CD14-positive monocyte (primary cell): ENCODE results near the gene RELL1. TPM values are rescaled to one million over a fixed set of nuclear protein-coding genes. Genes with fewer than 3 reads are reported as not detected.

Experiments used
- DNase-seq, 3 donors: peaks; one replicate each; pipeline ENCODE4 v3.0.0-alpha.2; 2011 to 2022
- H2AFZ ChIP-seq: 2 replicates; pipeline ENCODE4 v1.6.0; 2012; ENCODE audit warnings: mild to moderate bottlenecking, low read depth, low read length, inconsistent platforms; ENCODE audit not compliant: insufficient read depth, poor library complexity, severe bottlenecking
- H3K27ac ChIP-seq, 2 donors: 1 replicate in 1 of 2; 2 replicates in 1 of 2; pipeline ENCODE4 v1.5.1; 2012 to 2013; ENCODE audit warnings: low read length in 2 of 2, control low read depth in 1 of 2, inconsistent platforms in 1 of 2, low read depth in 1 of 2, mild to moderate bottlenecking in 1 of 2
- H3K27me3 ChIP-seq, 2 donors: one replicate each; pipeline versions ENCODE4 v1.6.0 to v1.6.1; 2011 to 2013; ENCODE audit warnings: low read length in 2 of 2; ENCODE audit not compliant: control insufficient read depth in 2 of 2, insufficient read depth in 2 of 2
- H3K36me3 ChIP-seq, 2 donors: replicated peaks in 1 of 2; 1 replicate in 1 of 2; 2 replicates in 1 of 2; pipeline versions ENCODE4 v1.5.1 to v1.6.1; 2012 to 2013; ENCODE audit warnings: low read length in 2 of 2, control low read depth in 1 of 2, inconsistent platforms in 1 of 2, mild to moderate bottlenecking in 1 of 2; ENCODE audit not compliant: insufficient read depth in 2 of 2, control insufficient read depth in 1 of 2
- H3K4me1 ChIP-seq, 2 donors: 1 replicate in 1 of 2; 2 replicates in 1 of 2; pipeline versions ENCODE4 v1.5.1 to v1.6.1; 2012 to 2013; ENCODE audit warnings: low read length in 2 of 2, control low read depth in 1 of 2, inconsistent platforms in 1 of 2, mild to moderate bottlenecking in 1 of 2, moderate library complexity in 1 of 2; ENCODE audit not compliant: insufficient read depth in 2 of 2, control insufficient read depth in 1 of 2
- H3K4me2 ChIP-seq: replicated peaks from 2 replicates; pipeline ENCODE3; 2012; ENCODE audit warnings: low read length, moderate library complexity, mild to moderate bottlenecking; ENCODE audit not compliant: poor library complexity, severe bottlenecking; ENCODE audit errors: extremely low read depth
- H3K4me3 ChIP-seq, 3 experiments: fragments of 200-600 bp in 1 of 3; sonication (generic) in 1 of 3; replicated peaks in 1 of 3; 1 replicate in 2 of 3; 2 replicates in 1 of 3; pipeline ENCODE4 v1.5.1; 2011 to 2013; ENCODE audit warnings: low read length in 3 of 3, mild to moderate bottlenecking in 3 of 3, control low read depth in 2 of 3, low read depth in 2 of 3, inconsistent platforms in 1 of 3, moderate library complexity in 1 of 3
- H3K79me2 ChIP-seq: 2 replicates; pipeline ENCODE4 v1.6.0; 2012; ENCODE audit warnings: mild to moderate bottlenecking, control low read depth, inconsistent platforms, low read length, moderate library complexity; ENCODE audit not compliant: insufficient read depth
- H3K9ac ChIP-seq: 2 replicates; pipeline ENCODE4 v1.6.0; 2017; ENCODE audit warnings: low read length, mild to moderate bottlenecking; ENCODE audit not compliant: insufficient read depth, poor library complexity, severe bottlenecking
- H3K9me3 ChIP-seq, 2 donors: replicated peaks in 1 of 2; 1 replicate in 1 of 2; 2 replicates in 1 of 2; pipeline versions ENCODE4 v1.5.1 to v1.6.1; 2012 to 2013; ENCODE audit warnings: low read length in 2 of 2, control low read depth in 1 of 2; ENCODE audit not compliant: control insufficient read depth in 1 of 2, insufficient read depth in 1 of 2
- H4K20me1 ChIP-seq: 2 replicates; pipeline ENCODE4 v1.6.0; 2012; ENCODE audit warnings: mild to moderate bottlenecking, low read length, control low read depth, moderate library complexity; ENCODE audit not compliant: insufficient read depth
- H3K27ac Mint-ChIP-seq, 7 donors: one replicate each; pipeline ENCODE4 v1.8.0; 2020; ENCODE audit warnings: mild to moderate bottlenecking in 7 of 7, mixed read lengths in 7 of 7, moderate library complexity in 6 of 7, inconsistent platforms in 2 of 7
- H3K27me3 Mint-ChIP-seq, 3 donors: one replicate each; pipeline ENCODE4 v1.8.0; 2021 to 2022; ENCODE audit warnings: low read depth in 3 of 3, mild to moderate bottlenecking in 3 of 3, mixed read lengths in 3 of 3, moderate library complexity in 3 of 3, inconsistent platforms in 1 of 3
- H3K36me3 Mint-ChIP-seq, 2 donors: one replicate each; pipeline ENCODE4 v1.8.0; 2020; ENCODE audit warnings: mixed read lengths in 2 of 2, inconsistent platforms in 1 of 2, mild to moderate bottlenecking in 1 of 2
- H3K4me1 Mint-ChIP-seq: one replicate; pipeline ENCODE4 v1.8.0; 2020; ENCODE audit warnings: mild to moderate bottlenecking, mixed read lengths
- H3K4me3 Mint-ChIP-seq, 2 donors: one replicate each; pipeline ENCODE4 v1.8.0; 2020; ENCODE audit warnings: mild to moderate bottlenecking in 2 of 2, mixed read lengths in 2 of 2, moderate library complexity in 1 of 2
- H3K9me3 Mint-ChIP-seq, 7 donors: one replicate each; pipeline ENCODE4 v1.8.0; 2020 to 2022; ENCODE audit warnings: mixed read lengths in 7 of 7, mild to moderate bottlenecking in 6 of 7, moderate library complexity in 6 of 7, inconsistent platforms in 2 of 7
- WGBS: methylation state at CpG from one replicate; pipeline ENCODE4 v1.1.5; 2013; ENCODE audit warnings: missing lambda C conversion rate; ENCODE audit not compliant: insufficient coverage; 5-methylcytosine and 5-hydroxymethylcytosine counted together
- intact Hi-C, 2 donors: fragments of 100-400 bp; cut with micrococcal nuclease; formaldehyde crosslinking; loops; one replicate each; pipeline versions ENCODE4 v1.15.0 to v1.15.1; 2023
- polyA plus RNA-seq, 3 donors: library from polyadenylated mRNA; depleted of rRNA in 1 of 3; unstranded in 2 of 3; stranded (reverse) in 1 of 3; fragments of 300-500 nt in 2 of 3; fragments of >200 nt in 1 of 3; fragmentation: Illumina TruSeq in 2 of 3; gene quantifications; 1 replicate in 2 of 3; 2 replicates in 1 of 3; pipeline ENCODE4 v1.2.3, GENCODE V29; 2012 to 2021
- TF ChIP-seq, protein P1 (sequence below): fragments of 200-600 bp; IDR thresholded peaks from one replicate; pipeline ENCODE4 v1.8.0; 2022; ENCODE audit warnings: antibody characterized with exemption, mild to moderate bottlenecking

RELL1 gene
- polyA plus RNA-seq, 3 donors = 13.3 to 30.2 (median 16.2) TPM

DNA sequence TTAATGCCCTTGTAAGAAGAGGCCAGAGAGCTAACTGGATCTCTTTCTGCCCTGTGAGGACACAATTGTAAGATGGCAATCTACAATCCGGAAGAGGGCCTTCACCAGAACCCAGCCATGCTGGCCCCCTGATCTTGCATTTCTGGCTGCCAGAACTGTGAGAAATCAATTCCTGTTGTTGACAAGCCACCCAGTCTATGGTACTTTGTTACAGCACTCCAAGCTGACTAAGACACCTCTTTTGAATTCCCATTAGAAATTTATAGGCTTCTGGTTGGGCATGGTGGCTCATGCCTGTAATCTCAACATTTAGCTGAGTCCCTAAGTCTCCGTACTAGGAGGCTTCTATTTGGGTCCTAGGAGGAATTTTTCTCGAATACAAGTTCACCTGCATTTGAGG, 48.8 kb upstream of the RELL1 start:
- Histone ChIP-seq H3K4me1 (peaks cover 8 to 12% of the 10 kb centered on the region in 2 donors), H3K36me3 (no peaks in the 10 kb centered on the region), H3K79me2 (no peaks in the 10 kb centered on the region), H3K4me3 (no peak overlapping the region), H3K27ac (no peak overlapping the region), H3K4me2 (no peak overlapping the region), H3K9me3 (no peaks in the 10 kb centered on the region), H2AFZ (no peak overlapping the region), H3K9ac (no peak overlapping the region), H3K27me3 (no peaks in the 10 kb centered on the region), H4K20me1 (no peaks in the 10 kb centered on the region)
- intact Hi-C loops = no loop called here
- Mint-ChIP-seq H3K27me3 (peaks cover 2% of the 10 kb centered on the region in 3 donors), H3K4me1 (peaks cover 18% of the 10 kb centered on the region), H3K36me3 (no peaks in the 10 kb centered on the region), H3K4me3 (no peak overlapping the region), H3K9me3 (peaks cover 0 to 2% (median 0%) of the 10 kb centered on the region in 7 donors), H3K27ac (no peak overlapping the region)
- WGBS = 100% methylated on average over 1 of the region's 3 CpGs
- TF ChIP-seq, protein P1, sequence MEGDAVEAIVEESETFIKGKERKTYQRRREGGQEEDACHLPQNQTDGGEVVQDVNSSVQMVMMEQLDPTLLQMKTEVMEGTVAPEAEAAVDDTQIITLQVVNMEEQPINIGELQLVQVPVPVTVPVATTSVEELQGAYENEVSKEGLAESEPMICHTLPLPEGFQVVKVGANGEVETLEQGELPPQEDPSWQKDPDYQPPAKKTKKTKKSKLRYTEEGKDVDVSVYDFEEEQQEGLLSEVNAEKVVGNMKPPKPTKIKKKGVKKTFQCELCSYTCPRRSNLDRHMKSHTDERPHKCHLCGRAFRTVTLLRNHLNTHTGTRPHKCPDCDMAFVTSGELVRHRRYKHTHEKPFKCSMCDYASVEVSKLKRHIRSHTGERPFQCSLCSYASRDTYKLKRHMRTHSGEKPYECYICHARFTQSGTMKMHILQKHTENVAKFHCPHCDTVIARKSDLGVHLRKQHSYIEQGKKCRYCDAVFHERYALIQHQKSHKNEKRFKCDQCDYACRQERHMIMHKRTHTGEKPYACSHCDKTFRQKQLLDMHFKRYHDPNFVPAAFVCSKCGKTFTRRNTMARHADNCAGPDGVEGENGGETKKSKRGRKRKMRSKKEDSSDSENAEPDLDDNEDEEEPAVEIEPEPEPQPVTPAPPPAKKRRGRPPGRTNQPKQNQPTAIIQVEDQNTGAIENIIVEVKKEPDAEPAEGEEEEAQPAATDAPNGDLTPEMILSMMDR = no peak
- no peak for DNase-seq

DNA sequence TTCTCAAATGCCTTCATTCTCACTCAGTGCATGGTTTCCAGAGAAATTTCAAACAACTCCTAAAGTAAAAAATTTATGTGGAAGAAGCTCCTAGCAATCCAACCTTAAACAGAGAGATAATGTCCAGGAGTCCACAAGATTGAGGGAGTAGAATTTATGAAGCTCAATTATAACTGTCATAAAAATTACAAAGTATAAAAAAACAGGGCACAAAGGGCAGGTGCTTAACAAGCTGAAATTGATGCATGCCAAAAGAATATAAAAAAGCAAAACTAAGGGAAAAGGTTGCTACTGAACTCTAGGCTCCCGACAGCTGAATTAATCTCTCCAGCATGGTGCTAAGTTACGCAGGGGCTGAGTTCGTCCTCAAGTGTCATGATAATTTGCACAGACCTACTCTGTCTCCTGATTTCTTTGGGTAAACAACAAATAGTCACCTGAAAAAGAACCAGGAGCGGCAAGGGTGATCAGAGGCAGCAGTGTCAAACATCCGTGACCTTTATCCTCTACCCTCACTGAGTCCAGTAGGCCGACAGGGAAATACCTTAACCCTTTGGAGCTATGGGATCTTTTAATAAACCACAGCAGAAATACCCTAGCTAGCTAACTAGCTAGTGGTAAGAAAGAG, 47.2 kb upstream of the RELL1 start:
- H3K36me3 ChIP-seq = no peaks in the 10 kb centered on the region
- H3K4me1 ChIP-seq = peaks cover 21 to 24% of the 10 kb centered on the region in 2 donors
- no peak for DNase-seq
- H3K9me3 ChIP-seq = no peaks in the 10 kb centered on the region
- no peaks in the 10 kb centered on the region for H3K79me2 ChIP-seq
- H3K4me1 Mint-ChIP-seq = peaks cover 32% of the 10 kb centered on the region
- TF ChIP-seq, protein P1 = no peak
- H4K20me1 ChIP-seq = no peaks in the 10 kb centered on the region
- H3K27me3 Mint-ChIP-seq = peaks cover 2% of the 10 kb centered on the region in 3 donors
- WGBS = 98% methylated on average over 4 of the region's 6 CpGs
- H3K4me3 Mint-ChIP-seq = no peak overlapping the region
- H2AFZ ChIP-seq = no peak overlapping the region
- H3K36me3 Mint-ChIP-seq = no peaks in the 10 kb centered on the region
- no peak overlapping the region for H3K4me3 ChIP-seq
- no peaks in the 10 kb centered on the region for H3K27me3 ChIP-seq
- intact Hi-C loops = no loop called here
- H3K9ac ChIP-seq = no peak overlapping the region
- no peak overlapping the region for H3K27ac Mint-ChIP-seq
- no peak overlapping the region for H3K27ac ChIP-seq
- no peak overlapping the region for H3K4me2 ChIP-seq
- H3K9me3 Mint-ChIP-seq = peaks cover 0 to 2% (median 0%) of the 10 kb centered on the region in 7 donors
